GM12865 (cell line): ENCODE measurements around the gene AGPAT3.

ENCODE experiments used
- DNase-seq: peaks from one replicate; pipeline ENCODE4 v3.0.0; 2010; ENCODE audit warnings: low read depth
- H3K4me3 ChIP-seq: 2 replicates; pipeline ENCODE4 v1.5.1; 2011; ENCODE audit warnings: mild to moderate bottlenecking, low read depth, low read length, control low read depth
- CTCF ChIP-seq: IDR thresholded peaks from 2 replicates; pipeline ENCODE4 v1.5.1; 2011; ENCODE audit warnings: low read length, control low read depth, low read depth, inconsistent platforms; ENCODE audit not compliant: insufficient read depth; ENCODE audit errors: missing control alignments

AGPAT3 gene

DNA sequence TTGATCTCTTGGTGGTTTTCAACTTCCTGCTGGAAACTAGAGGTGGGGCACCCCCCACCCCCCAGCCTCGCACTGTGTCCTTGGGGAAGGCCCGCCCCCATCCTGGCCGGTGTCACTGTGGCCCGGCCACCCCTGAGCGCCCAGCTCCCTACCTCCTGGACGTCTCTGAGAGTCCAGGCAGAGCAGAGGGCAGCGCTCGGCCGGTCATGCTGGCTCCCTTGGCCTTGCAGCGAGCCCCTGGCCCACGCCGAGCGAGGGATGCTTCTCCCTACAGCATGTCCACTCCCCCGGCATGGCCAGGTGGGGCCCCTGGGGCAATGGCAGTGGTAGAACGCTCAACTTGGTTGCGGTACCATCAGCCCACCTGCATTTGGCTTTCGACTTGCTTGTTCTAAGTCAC is 118.4 kb downstream of the AGPAT3 start:
- TF ChIP-seq CTCF = no peak
- H3K4me3 ChIP-seq = no peak overlapping the region
- DNase-seq = no peak

GRCh38 chr21:43983860-43984420 is 118.9 kb downstream of the AGPAT3 start:
- no peak for TF ChIP-seq CTCF

DNA sequence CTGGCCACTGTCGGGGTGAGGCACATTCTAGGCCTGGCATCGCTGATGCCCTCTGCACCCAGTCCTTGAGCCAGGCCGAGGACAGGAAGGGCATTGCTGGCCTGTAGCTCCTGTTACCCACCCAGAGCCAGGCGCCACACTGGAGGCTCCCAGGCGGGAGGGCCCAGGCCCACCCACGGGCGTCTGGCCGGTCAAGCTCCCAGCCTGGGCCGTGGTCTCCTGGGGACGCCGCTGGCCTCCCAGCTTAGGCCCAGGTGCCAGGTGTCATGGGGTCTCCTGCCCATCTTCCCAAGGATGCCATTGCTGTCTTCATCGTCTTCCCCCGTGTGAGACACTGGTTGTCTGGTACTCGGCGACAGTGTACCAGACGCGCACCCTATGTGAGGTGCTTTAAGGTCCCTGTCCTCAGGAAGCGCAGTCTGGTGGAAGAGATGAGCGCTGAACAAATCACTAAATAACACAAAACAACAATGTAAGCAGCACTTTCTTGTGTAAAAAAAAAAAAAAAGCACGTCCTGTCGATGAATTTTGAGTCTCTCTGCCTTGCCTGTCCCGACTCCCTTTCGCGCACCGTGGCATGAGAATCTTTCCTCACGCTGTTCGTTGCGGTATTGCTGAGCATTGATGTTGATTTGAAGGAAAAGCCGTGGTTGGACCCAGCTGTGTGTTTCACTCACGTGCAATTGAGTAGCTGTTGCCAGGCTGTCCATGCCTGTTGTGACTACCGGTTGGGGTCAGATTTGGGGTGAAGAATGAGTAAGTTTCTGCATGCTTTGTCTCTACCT is 120.1 kb downstream of the AGPAT3 start:
- no peak overlapping the region for H3K4me3 ChIP-seq
- DNase-seq = peak; percentile 22
- no peak for TF ChIP-seq CTCF

More at GRCh38 chr21:43983860-43984420, 118.9 kb downstream of the AGPAT3 start:
- no peak for DNase-seq
- no peak overlapping the region for H3K4me3 ChIP-seq

DNA sequence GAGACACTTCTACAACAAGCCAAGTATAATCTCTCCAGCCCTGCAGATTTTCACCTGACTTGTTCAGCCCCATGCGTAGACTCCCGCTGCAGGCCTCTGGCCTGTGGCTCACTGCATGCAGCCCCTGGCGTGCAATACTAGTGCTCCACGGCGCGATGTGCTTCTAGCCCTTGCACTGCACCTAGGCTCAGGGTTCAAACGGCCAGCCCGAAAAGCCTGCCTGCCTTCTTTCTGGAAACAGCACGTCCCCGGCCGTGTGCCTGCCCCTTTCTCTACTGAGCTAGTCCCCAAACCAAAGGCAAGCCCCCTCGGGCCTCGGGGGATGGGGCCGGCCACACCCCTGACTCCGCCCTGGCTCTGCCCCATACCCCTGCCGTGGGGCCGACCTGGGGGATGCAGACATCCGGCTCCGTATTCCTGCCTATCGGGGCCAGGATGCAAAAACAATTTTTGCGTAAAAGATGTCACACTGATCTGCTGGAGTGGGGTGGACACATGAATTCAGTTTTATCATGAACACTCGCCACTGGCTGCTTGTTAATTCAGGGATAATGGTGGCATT is 120.7 kb downstream of the AGPAT3 start:
- no peak overlapping the region for H3K4me3 ChIP-seq
- TF ChIP-seq CTCF = no peak
- no peak for DNase-seq

DNA sequence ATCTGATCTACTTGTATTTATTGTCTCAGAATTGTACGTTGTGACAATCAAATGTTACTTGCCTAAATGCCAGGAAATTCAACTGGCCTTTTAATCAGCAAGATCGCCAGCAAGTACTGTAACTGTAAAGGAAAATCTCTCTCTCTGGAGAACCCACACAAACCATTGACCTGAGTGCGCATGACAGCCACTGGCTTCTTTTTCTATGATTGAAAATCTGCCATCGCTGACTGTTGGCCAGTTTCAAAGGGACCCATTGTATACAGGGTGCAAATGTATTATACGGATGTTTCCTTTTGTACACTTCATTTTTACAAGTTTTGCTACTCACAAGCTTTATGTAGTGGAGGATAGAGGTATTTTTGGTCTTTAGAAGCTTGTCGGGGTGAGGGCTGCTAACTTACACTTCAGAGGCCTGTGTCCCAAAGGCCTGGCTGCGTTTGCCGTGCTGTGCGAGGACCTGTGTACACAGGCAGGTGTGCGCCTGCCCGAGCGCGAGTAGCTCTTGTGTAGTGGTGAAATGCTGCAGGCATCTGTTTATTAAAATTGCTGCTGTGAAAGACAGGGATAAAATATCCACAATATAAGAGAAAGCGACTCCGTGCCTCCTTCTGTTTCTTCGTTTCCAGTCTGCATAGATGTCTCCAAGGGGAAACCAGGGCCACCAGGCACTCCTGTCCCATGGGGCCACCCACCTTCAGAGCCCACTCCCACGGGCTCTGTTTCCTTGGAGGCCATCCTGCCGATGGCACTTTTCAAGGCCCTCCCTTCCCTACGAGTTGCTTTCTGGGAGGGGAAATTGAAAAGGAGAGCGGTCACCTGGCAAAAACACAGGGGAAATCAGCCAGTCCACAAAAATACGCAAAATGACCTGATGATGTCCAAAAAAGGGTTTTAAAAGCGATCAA is 121.8 kb downstream of the AGPAT3 start:
- DNase-seq = no peak
- no peak for TF ChIP-seq CTCF
- no peak overlapping the region for H3K4me3 ChIP-seq

GRCh38 chr21:43987509-43987908 is 122.5 kb downstream of the AGPAT3 start:
- DNase-seq = no peak
- no peak for TF ChIP-seq CTCF
- no peak overlapping the region for H3K4me3 ChIP-seq
